ENCODE data around the gene PATE2. TPM values are rescaled to one million over a fixed set of nuclear protein-coding genes. Genes with fewer than 3 reads are reported as not detected.

PATE2 gene
- total RNA-seq, 2 donors from 2014 or later, result not detected

DNA sequence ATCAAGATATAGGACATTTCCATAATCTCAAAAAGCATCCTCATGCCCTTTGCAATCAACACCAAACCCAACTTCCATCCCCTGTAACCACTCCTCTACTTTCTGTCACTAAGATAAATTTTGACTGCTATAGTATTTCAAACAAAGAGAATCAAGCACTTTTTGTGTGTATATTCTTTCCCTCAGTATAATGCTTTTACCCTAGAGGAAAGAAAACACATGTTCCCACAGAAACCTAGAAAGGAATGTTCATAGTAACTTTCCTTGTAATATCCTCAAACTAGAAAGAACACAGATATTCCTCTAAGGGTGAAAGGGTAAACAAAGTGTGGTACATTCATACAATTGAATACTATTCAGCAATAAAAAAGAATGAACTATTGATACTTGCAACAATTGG, 38.0 kb downstream of the PATE2 start:
- H3K27ac ChIP-seq, result no peak overlapping the region

GRCh38 chr11:125728969-125729368, 49.7 kb downstream of the PATE2 start:
- Histone ChIP-seq H3K36me3 (no peaks in the 10 kb centered on the region), H3K9me3 (no peaks in the 10 kb centered on the region), H3K9ac (ENCODE audit: low read depth in 2 of 2, low read length in 2 of 2) (no peak overlapping the region), H3K4me3 (no peak overlapping the region), H3K27me3 (no peaks in the 10 kb centered on the region), H3K27ac (no peak overlapping the region), H3K4me1 (no peaks in the 10 kb centered on the region)
- intact Hi-C loops (cut with DNase I), result no loop called here
- TF ChIP-seq, protein P1, sequence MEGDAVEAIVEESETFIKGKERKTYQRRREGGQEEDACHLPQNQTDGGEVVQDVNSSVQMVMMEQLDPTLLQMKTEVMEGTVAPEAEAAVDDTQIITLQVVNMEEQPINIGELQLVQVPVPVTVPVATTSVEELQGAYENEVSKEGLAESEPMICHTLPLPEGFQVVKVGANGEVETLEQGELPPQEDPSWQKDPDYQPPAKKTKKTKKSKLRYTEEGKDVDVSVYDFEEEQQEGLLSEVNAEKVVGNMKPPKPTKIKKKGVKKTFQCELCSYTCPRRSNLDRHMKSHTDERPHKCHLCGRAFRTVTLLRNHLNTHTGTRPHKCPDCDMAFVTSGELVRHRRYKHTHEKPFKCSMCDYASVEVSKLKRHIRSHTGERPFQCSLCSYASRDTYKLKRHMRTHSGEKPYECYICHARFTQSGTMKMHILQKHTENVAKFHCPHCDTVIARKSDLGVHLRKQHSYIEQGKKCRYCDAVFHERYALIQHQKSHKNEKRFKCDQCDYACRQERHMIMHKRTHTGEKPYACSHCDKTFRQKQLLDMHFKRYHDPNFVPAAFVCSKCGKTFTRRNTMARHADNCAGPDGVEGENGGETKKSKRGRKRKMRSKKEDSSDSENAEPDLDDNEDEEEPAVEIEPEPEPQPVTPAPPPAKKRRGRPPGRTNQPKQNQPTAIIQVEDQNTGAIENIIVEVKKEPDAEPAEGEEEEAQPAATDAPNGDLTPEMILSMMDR (IDR thresholded peaks at IDR 0.05), result no peak
- DNase-seq, result no peak

More for the DNA sequence above, 38.0 kb downstream of the PATE2 start:
- H3K36me3 ChIP-seq, result no peaks in the 10 kb centered on the region
- H3K4me3 ChIP-seq, result no peak overlapping the region
- no peaks in the 10 kb centered on the region for H3K27me3 ChIP-seq
- H3K9me3 ChIP-seq, result no peaks in the 10 kb centered on the region
- intact Hi-C loops (cut with DNase I), result no loop called here
- TF ChIP-seq, protein P1 (IDR thresholded peaks at IDR 0.05), result no peak
- no peak for DNase-seq
- H3K4me1 ChIP-seq, result no peaks in the 10 kb centered on the region
- no peak overlapping the region for H3K9ac ChIP-seq (ENCODE audit: low read depth in 2 of 2, low read length in 2 of 2)

Other genes with a start within 250 kb of the PATE2 start
- 100 to 1,000 TPM in 1 of 2 donors, 10 to 100 TPM in 1; 82.3 to 127 TPM for gene EI24, start 209.4 kb downstream of the PATE2 start, total RNA-seq
- gene STT3A, start 186.0 kb downstream of the PATE2 start, total RNA-seq, result 100 to 1,000 TPM; 130 to 183 TPM
- gene CHEK1, start 153.7 kb downstream of the PATE2 start, total RNA-seq, result 10 to 100 TPM; 15.6 to 44.6 TPM
- not detected for gene ACRV1, start 98.0 kb downstream of the PATE2 start, total RNA-seq
- not detected for gene PATE1, start 32.5 kb downstream of the PATE2 start, total RNA-seq
- gene PATE3, start 9.3 kb upstream of the PATE2 start, total RNA-seq, result not detected
- not detected for gene PATE4, start 54.5 kb upstream of the PATE2 start, total RNA-seq
- gene HYLS1, start 108.8 kb upstream of the PATE2 start, total RNA-seq, result 1 to 10 TPM; 5.6 to 8.2 TPM
- 1 to 10 TPM; 6.8 to 8.4 TPM for gene PUS3, start 124.4 kb upstream of the PATE2 start, total RNA-seq
- under 1 TPM in 1 of 2 donors, not detected in 1; 0.16 TPM for gene DDX25, start 125.7 kb upstream of the PATE2 start, total RNA-seq
- gene VSIG10L2, start 167.2 kb upstream of the PATE2 start, total RNA-seq, result not detected